Measurements from ENCODE around the gene RNF224.

The RNF224 gene

DNA sequence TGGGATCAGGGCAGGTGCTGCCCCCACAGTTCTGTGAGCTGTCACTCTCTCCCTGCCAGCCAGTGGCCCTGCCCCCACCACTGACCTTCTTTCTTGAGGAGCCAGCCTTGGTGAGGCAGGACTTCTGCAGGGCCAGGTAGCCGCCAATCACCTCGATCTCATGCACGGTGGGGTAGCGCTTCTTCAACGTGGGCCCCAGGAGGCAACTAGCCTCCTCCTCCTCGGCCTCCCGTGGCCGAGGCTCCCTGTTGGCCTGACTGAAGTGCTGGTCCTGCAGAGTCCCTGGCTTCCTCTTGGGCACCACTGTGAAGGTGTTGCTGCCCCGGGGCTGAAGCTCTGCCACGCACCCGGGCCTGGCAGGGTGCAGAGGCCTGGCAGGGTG is 28.4 kb upstream of the RNF224 start:
- peaks cover 1% of the 10 kb centered on the region for H3K79me2 ChIP-seq (ENCODE audit: insufficient read depth, low read length)
- peaks cover 12% of the 10 kb centered on the region for H3F3A ChIP-seq (ENCODE audit: insufficient read depth)
- no peak overlapping the region for H2AFZ ChIP-seq (ENCODE audit: low read depth, low read length, severe bottlenecking)
- H3K9me2 ChIP-seq (replicated peaks; ENCODE audit: insufficient read depth, low read length): no peaks in the 10 kb centered on the region
- TF ChIP-seq EZH2phosphoT487 (conservative IDR thresholded peaks at IDR 0.05; ENCODE audit: low read length) (no peak), CTCF (IDR thresholded peaks at IDR 0.05; ENCODE audit: insufficient read depth, low read length, poor library complexity, severe bottlenecking) (no peak)
- no peaks in the 10 kb centered on the region for H4K20me1 ChIP-seq (ENCODE audit: low read depth, low read length)
- H3K9ac ChIP-seq (ENCODE audit: low read length): no peak overlapping the region
- H3K4me3 ChIP-seq (ENCODE audit: insufficient read depth, low read length, poor library complexity, severe bottlenecking): no peak overlapping the region
- H3K4me2 ChIP-seq (ENCODE audit: low read depth, low read length, poor library complexity, severe bottlenecking): peak overlapping the region; percentile 59
- H3K27ac ChIP-seq (ENCODE audit: low read depth, low read length): no peak overlapping the region
- H3K27me3 ChIP-seq (ENCODE audit: low read length): no peaks in the 10 kb centered on the region
- H3K36me3 ChIP-seq (ENCODE audit: low read length): no peaks in the 10 kb centered on the region
- no peaks in the 10 kb centered on the region for H3K9me3 ChIP-seq (ENCODE audit: insufficient read depth, low read length)

DNA sequence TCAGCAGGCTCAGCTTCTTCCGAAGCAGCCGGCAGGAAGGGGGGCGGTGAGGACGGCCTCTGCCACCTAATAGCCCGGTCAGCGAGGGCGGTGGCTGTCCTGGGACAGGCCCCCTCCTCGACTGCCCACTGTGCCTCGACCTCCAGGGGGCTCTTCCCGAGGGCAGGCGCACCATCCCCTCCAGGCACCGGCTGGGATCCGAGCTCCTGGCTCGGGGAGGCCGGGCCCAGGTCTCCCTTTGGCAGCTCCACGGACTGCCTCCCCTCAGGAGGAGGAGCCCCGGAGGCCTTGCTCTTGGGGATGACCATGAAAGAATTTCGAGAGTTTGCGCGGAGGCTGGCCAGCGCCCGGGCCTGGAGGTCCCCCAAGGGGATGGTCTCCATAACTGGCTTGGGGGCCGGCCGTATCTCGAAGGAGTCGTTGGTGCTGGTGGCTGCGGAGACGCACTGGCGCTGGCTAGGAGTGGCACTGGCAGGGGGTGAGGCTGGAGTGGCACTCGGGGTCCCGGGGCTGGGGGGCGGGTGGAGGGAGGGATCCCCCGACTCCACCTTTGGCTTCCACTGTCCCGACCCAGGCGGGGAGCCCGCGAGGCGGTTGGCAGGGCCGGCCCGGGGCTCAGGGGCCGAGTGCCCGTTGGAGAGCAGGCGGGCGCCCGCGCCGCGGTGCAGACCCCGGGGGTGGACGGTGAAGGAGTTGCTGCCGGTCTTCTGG is 27.7 kb upstream of the RNF224 start:
- no peaks in the 10 kb centered on the region for H3K9me3 ChIP-seq (ENCODE audit: insufficient read depth, low read length)
- H3K27ac ChIP-seq (ENCODE audit: low read depth, low read length): no peak overlapping the region
- H3K9me2 ChIP-seq (replicated peaks; ENCODE audit: insufficient read depth, low read length): no peaks in the 10 kb centered on the region
- H3K4me3 ChIP-seq (ENCODE audit: insufficient read depth, low read length, poor library complexity, severe bottlenecking): peak overlapping the region; percentile 39
- H3F3A ChIP-seq (ENCODE audit: insufficient read depth): peaks cover 12% of the 10 kb centered on the region
- peak overlapping the region; percentile 46; the same call in 1 of the 2 replicates for H3K9ac ChIP-seq (ENCODE audit: low read length)
- peak overlapping the region; percentile 59 for H3K4me2 ChIP-seq (ENCODE audit: low read depth, low read length, poor library complexity, severe bottlenecking)
- peaks cover 8% of the 10 kb centered on the region for H3K79me2 ChIP-seq (ENCODE audit: insufficient read depth, low read length)
- no peaks in the 10 kb centered on the region for H3K27me3 ChIP-seq (ENCODE audit: low read length)
- TF ChIP-seq EZH2phosphoT487 (conservative IDR thresholded peaks at IDR 0.05; ENCODE audit: low read length) (no peak), CTCF (IDR thresholded peaks at IDR 0.05; ENCODE audit: insufficient read depth, low read length, poor library complexity, severe bottlenecking) (no peak)
- H3K36me3 ChIP-seq (ENCODE audit: low read length): no peaks in the 10 kb centered on the region
- H2AFZ ChIP-seq (ENCODE audit: low read depth, low read length, severe bottlenecking): no peak overlapping the region
- no peaks in the 10 kb centered on the region for H4K20me1 ChIP-seq (ENCODE audit: low read depth, low read length)

DNA sequence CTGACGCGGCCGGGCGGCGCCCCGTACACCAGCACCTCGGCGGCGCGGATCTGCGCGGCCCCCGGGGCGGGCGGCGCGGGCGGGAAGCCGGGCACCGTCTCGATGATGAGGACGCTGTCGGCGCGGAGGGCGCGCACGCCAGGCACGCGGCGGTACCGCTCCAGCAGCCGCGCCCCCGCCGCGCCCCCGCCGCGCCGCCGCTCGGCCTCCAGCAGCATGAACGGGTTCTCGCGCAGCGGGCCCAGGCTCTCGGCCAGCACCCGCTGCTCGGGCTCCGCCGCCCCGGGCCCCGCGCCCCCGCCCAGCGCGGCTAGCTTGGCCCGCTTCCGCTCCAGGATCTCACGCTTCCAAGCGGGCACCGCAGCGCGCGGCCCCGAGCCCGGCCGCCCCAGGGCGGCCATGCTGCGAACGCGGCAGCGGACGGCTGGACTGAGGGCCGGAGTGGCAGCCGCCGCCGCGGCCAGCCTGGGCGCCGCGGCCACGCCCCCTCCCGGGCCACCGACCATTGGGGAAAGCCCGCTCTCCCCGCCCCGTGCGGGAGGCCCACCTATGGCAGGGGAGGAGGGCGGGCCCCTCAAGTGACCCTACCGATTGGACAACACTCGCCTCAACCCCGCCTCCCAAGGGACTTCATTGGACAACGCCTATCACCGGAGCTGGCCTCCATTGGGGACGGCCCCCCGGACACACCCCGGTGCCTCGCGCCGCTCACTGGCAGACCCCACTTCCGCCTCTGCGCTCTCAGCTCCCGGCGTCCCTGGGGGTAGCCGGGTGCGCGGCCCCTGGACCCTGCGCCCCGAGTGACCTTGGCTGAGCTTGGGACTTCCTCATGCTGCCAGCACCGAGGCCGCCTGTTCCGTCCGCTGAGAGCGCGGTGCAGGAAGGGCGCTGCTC is 26.7 kb upstream of the RNF224 start, which contains the start of gene TPRN:
Gene TPRN, minus strand, starts transcription at position 431 of the 894 bp plus-strand sequence. Its CDS starts 30 bp downstream, at position 401.
- Histone ChIP-seq H3K4me2 (ENCODE audit: low read depth, low read length, poor library complexity, severe bottlenecking) (peak within 1 kb of the TSS; percentile 69), H3K36me3 (ENCODE audit: low read length) (no peaks in the 10 kb centered on the region), H3K4me3 (ENCODE audit: insufficient read depth, low read length, poor library complexity, severe bottlenecking) (peak within 1 kb of the TSS; percentile 68), H2AFZ (ENCODE audit: low read depth, low read length, severe bottlenecking) (no peak within 1 kb of the TSS), H4K20me1 (ENCODE audit: low read depth, low read length) (no peaks in the 10 kb centered on the region), H3K27me3 (ENCODE audit: low read length) (no peaks in the 10 kb centered on the region), H3F3A (ENCODE audit: insufficient read depth) (peaks cover 12% of the 10 kb centered on the region), H3K9ac (ENCODE audit: low read length) (peak within 1 kb of the TSS; percentile 80), H3K9me2 (replicated peaks; ENCODE audit: insufficient read depth, low read length) (no peaks in the 10 kb centered on the region), H3K9me3 (ENCODE audit: insufficient read depth, low read length) (no peaks in the 10 kb centered on the region), H3K27ac (ENCODE audit: low read depth, low read length) (peak within 1 kb of the TSS; percentile 62), H3K79me2 (ENCODE audit: insufficient read depth, low read length) (peaks cover 15% of the 10 kb centered on the region)
- TF ChIP-seq CTCF (IDR thresholded peaks at IDR 0.05; ENCODE audit: insufficient read depth, low read length, poor library complexity, severe bottlenecking) (no peak), EZH2phosphoT487 (conservative IDR thresholded peaks at IDR 0.05; ENCODE audit: low read length) (no peak)

Measured in SU-DHL-6 (cell line).